DOHH2 (cell line): ENCODE measurements around the gene RBL1.

Source experiments
- EZH2phosphoT487 ChIP-seq: fragments of 200-600 bp; sonication (generic); IDR thresholded peaks from 2 replicates; pipeline ENCODE4 v1.6.1; 2017; ENCODE audit warnings: borderline replicate concordance, mild to moderate bottlenecking, antibody characterized with exemption, low read length, moderate library complexity, mixed read lengths
- TF ChIP-seq, protein P1 (sequence below): fragments of 200-600 bp; sonication (generic); IDR thresholded peaks from one replicate; pipeline ENCODE4 v1.5.1; 2014; ENCODE audit warnings: antibody characterized with exemption, mild to moderate bottlenecking, low read depth, low read length; ENCODE audit not compliant: poor library complexity, severe bottlenecking

GRCh38 chr20:37111926-37112455 lies 16.2 kb upstream of the RBL1 start:
- TF ChIP-seq, protein P1, sequence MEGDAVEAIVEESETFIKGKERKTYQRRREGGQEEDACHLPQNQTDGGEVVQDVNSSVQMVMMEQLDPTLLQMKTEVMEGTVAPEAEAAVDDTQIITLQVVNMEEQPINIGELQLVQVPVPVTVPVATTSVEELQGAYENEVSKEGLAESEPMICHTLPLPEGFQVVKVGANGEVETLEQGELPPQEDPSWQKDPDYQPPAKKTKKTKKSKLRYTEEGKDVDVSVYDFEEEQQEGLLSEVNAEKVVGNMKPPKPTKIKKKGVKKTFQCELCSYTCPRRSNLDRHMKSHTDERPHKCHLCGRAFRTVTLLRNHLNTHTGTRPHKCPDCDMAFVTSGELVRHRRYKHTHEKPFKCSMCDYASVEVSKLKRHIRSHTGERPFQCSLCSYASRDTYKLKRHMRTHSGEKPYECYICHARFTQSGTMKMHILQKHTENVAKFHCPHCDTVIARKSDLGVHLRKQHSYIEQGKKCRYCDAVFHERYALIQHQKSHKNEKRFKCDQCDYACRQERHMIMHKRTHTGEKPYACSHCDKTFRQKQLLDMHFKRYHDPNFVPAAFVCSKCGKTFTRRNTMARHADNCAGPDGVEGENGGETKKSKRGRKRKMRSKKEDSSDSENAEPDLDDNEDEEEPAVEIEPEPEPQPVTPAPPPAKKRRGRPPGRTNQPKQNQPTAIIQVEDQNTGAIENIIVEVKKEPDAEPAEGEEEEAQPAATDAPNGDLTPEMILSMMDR: no peak
- no peak for TF ChIP-seq EZH2phosphoT487
